Endodermal cell (in vitro differentiated cells): Measurements from ENCODE around the gene SPRR5. TPM values are rescaled to one million over a fixed set of nuclear protein-coding genes. Genes with fewer than 3 reads are reported as not detected.
A peak's percentile ranks its signal among the peaks of the same experiment; 100 is the strongest.

Experiments
- DNase-seq: peaks from one replicate; pipeline ENCODE4 v3.0.0-alpha.2; 2017
- H3K27ac ChIP-seq: 2 replicates; pipeline ENCODE4 v1.5.1; 2013; ENCODE audit warnings: mild to moderate bottlenecking, low read depth, low read length, moderate library complexity
- H3K27me3 ChIP-seq: 2 replicates; pipeline ENCODE4 v1.6.1; 2013; ENCODE audit warnings: mild to moderate bottlenecking, low read length, moderate library complexity; ENCODE audit not compliant: insufficient read depth, control insufficient read depth, poor library complexity, severe bottlenecking
- H3K36me3 ChIP-seq: 2 replicates; pipeline ENCODE4 v1.7.0; 2013; ENCODE audit warnings: mild to moderate bottlenecking, low read length, moderate library complexity; ENCODE audit not compliant: control insufficient read depth, insufficient read depth
- H3K4me1 ChIP-seq: one replicate; pipeline ENCODE4 v1.7.0; 2013; ENCODE audit warnings: low read length; ENCODE audit not compliant: control insufficient read depth, insufficient read depth
- H3K4me3 ChIP-seq: 2 replicates; pipeline ENCODE4 v1.5.1; 2013; ENCODE audit warnings: mild to moderate bottlenecking, low read length, moderate library complexity
- H3K9ac ChIP-seq: 2 replicates; pipeline ENCODE4 v1.6.1; 2013; ENCODE audit warnings: mild to moderate bottlenecking, low read length, moderate library complexity; ENCODE audit not compliant: poor library complexity, severe bottlenecking; ENCODE audit errors: extremely low read depth
- H3K9me3 ChIP-seq: 2 replicates; pipeline ENCODE4 v1.6.1; 2013; ENCODE audit warnings: mild to moderate bottlenecking, low read length, moderate library complexity; ENCODE audit not compliant: control insufficient read depth
- H3K27ac Mint-ChIP-seq: 2 replicates; pipeline ENCODE4 v1.8.0; 2020; ENCODE audit warnings: mixed read lengths
- H3K27me3 Mint-ChIP-seq: 2 replicates; pipeline ENCODE4 v1.8.0; 2021; ENCODE audit warnings: mild to moderate bottlenecking, mixed read lengths; ENCODE audit not compliant: insufficient read depth
- H3K36me3 Mint-ChIP-seq: 2 replicates; pipeline ENCODE4 v1.8.0; 2020; ENCODE audit warnings: low read depth, mixed read lengths
- H3K4me1 Mint-ChIP-seq: 2 replicates; pipeline ENCODE4 v1.8.0; 2020; ENCODE audit warnings: mixed read lengths
- H3K4me3 Mint-ChIP-seq: 2 replicates; pipeline ENCODE4 v1.8.0; 2020; ENCODE audit warnings: mild to moderate bottlenecking, moderate library complexity, mixed read lengths
- H3K9me3 Mint-ChIP-seq: 2 replicates; pipeline ENCODE4 v1.8.0; 2020; ENCODE audit warnings: mild to moderate bottlenecking, mixed read lengths
- CTCF ChIP-seq: fragments of 200-600 bp; sonication (generic); conservative IDR thresholded peaks from 2 replicates; pipeline ENCODE4 v1.5.0; 2021; ENCODE audit warnings: antibody characterized with exemption, mild to moderate bottlenecking
- WGBS, 2 experiments: methylation state at CpG; one replicate each; pipeline versions ENCODE4 v1.1.5 to v1.1.7; 2013; ENCODE audit warnings: missing lambda C conversion rate in 2 of 2, mixed read lengths in 1 of 2; ENCODE audit not compliant: insufficient coverage in 1 of 2, insufficient read length in 1 of 2; 5-methylcytosine and 5-hydroxymethylcytosine counted together
- total RNA-seq, 2 donors: library from RNA; stranded (reverse); fragmentation: NEBNext Ultra II Directional in 1 of 2; extraction: Animal tissue kit (Norgen Biotek cat#: 25700) in 1 of 2; gene quantifications; 2 replicates in 1 of 2; 3 replicates in 1 of 2; pipeline ENCODE4 v1.2.1, GENCODE V29; 2021

The SPRR5 gene
- total RNA-seq, 2 donors from 2014 or later: not detected

- H3K27me3 ChIP-seq: no peaks in the 10 kb centered on the region
- no peak overlapping the region for H3K9ac ChIP-seq
- DNase-seq: no peak
- no peak overlapping the region for H3K27ac Mint-ChIP-seq
- H3K27me3 Mint-ChIP-seq: no peaks in the 10 kb centered on the region
- H3K4me1 Mint-ChIP-seq: no peaks in the 10 kb centered on the region
- H3K36me3 ChIP-seq: no peaks in the 10 kb centered on the region
- TF ChIP-seq CTCF: no peak
- no peak overlapping the region for H3K4me3 ChIP-seq
- no peak overlapping the region for H3K4me3 Mint-ChIP-seq
- H3K9me3 ChIP-seq: peaks cover 20% of the 10 kb centered on the region
- H3K9me3 Mint-ChIP-seq: peaks cover 53% of the 10 kb centered on the region
- no peaks in the 10 kb centered on the region for H3K4me1 ChIP-seq
- H3K27ac ChIP-seq: no peak overlapping the region
- H3K36me3 Mint-ChIP-seq: no peaks in the 10 kb centered on the region
These were observed 27.9 kb upstream of the SPRR5 start for GRCh38 chr1:152919071-152919470.

GRCh38 chr1:152924191-152924590 is 22.8 kb upstream of the SPRR5 start:
- no peaks in the 10 kb centered on the region for H3K36me3 Mint-ChIP-seq
- no peak overlapping the region for H3K9ac ChIP-seq
- no peaks in the 10 kb centered on the region for H3K4me1 Mint-ChIP-seq
- no peak overlapping the region for H3K27ac ChIP-seq
- no peaks in the 10 kb centered on the region for H3K27me3 ChIP-seq
- H3K36me3 ChIP-seq: no peaks in the 10 kb centered on the region
- H3K9me3 ChIP-seq: peaks cover 51% of the 10 kb centered on the region
- H3K4me1 ChIP-seq: no peaks in the 10 kb centered on the region
- H3K9me3 Mint-ChIP-seq: peaks cover 75% of the 10 kb centered on the region
- no peak overlapping the region for H3K4me3 Mint-ChIP-seq
- no peak overlapping the region for H3K4me3 ChIP-seq
- no peak overlapping the region for H3K27ac Mint-ChIP-seq
- DNase-seq: no peak
- 75 to 92% methylated on average over 2 of the region's 2 CpGs for WGBS, 2 experiments
- TF ChIP-seq CTCF: no peak
- no peaks in the 10 kb centered on the region for H3K27me3 Mint-ChIP-seq

GRCh38 chr1:152926091-152926490 is 20.9 kb upstream of the SPRR5 start:
- no peak for TF ChIP-seq CTCF
- WGBS, 2 experiments: 68 to 92% methylated on average over 2 to 3 of the region's 3 CpGs
- Mint-ChIP-seq H3K4me1 (no peaks in the 10 kb centered on the region), H3K9me3 (peaks cover 69% of the 10 kb centered on the region), H3K27ac (no peak overlapping the region), H3K36me3 (no peaks in the 10 kb centered on the region), H3K27me3 (no peaks in the 10 kb centered on the region), H3K4me3 (no peak overlapping the region)
- Histone ChIP-seq H3K27me3 (no peaks in the 10 kb centered on the region), H3K4me1 (no peaks in the 10 kb centered on the region), H3K9ac (no peak overlapping the region), H3K27ac (no peak overlapping the region), H3K4me3 (peak overlapping the region; percentile 29), H3K9me3 (peaks cover 49% of the 10 kb centered on the region), H3K36me3 (no peaks in the 10 kb centered on the region)
- no peak for DNase-seq
